Adrenal gland (tissue), 12 donors: Measurements from ENCODE around the gene CXCR5. TPM values are rescaled to one million over a fixed set of nuclear protein-coding genes. Genes with fewer than 3 reads are reported as not detected.
A peak's percentile ranks its signal among the peaks of the same experiment; 100 is the strongest.
"Not testable (repeated sequence)": the region's sequence is repeated elsewhere in the genome, so short reads cannot be mapped to it uniquely, and the experiment has no call there.

ENCODE experiments used
- DNase-seq, 7 donors: peaks; one replicate each; pipeline ENCODE4 v3.0.0-alpha.2; 2019 to 2020
- H3K27ac ChIP-seq, 5 donors: fragments of 200-600 bp; sonication (generic) in 4 of 5; 1 replicate in 3 of 5; 2 replicates in 2 of 5; pipeline versions ENCODE4 v1.5.1 to v1.8.0; 2016 to 2020; ENCODE audit warnings: mild to moderate bottlenecking in 1 of 5
- H3K27me3 ChIP-seq: fragments of 200-600 bp; 2 replicates; pipeline ENCODE4 v1.8.0; 2021
- H3K36me3 ChIP-seq, 2 donors: fragments of 200-600 bp; replicated peaks in 1 of 2; 1 replicate in 1 of 2; 2 replicates in 1 of 2; pipeline versions ENCODE4 v1.5.1 to v1.8.0; 2018 to 2022
- H3K4me1 ChIP-seq, 2 donors: fragments of 200-600 bp; replicated peaks in 1 of 2; 1 replicate in 1 of 2; 2 replicates in 1 of 2; pipeline versions ENCODE4 v1.5.1 to v1.8.0; 2018 to 2021
- H3K4me3 ChIP-seq, 4 donors: fragments of 200-600 bp; sonication (generic) in 3 of 4; one replicate each; pipeline ENCODE4 v1.5.1; 2016 to 2018
- H3K9me3 ChIP-seq, 3 donors: fragments of 200-600 bp; sonication (generic) in 1 of 3; replicated peaks in 1 of 3; 1 replicate in 2 of 3; 2 replicates in 1 of 3; pipeline versions ENCODE4 v1.5.1 to v1.8.0; 2016 to 2021
- POLR2A ChIP-seq, 2 donors: fragments of 450-650 bp; IDR thresholded peaks; one replicate each; pipeline ENCODE4 v1.6.1; 2017; ENCODE audit warnings: antibody characterized with exemption in 2 of 2, mild to moderate bottlenecking in 2 of 2, moderate library complexity in 1 of 2
- WGBS, 4 donors: extraction: QIAGEN DNeasy Blood & Tissue Kit in 2 of 4; methylation state at CpG; one replicate each; pipeline versions ENCODE4 v1.1.5 to v1.1.7; 2013 to 2017; 5-methylcytosine and 5-hydroxymethylcytosine counted together
- intact Hi-C, 2 donors: fragments of 100-400 bp; cut with DNase I; formaldehyde crosslinking; loops; one replicate each; pipeline versions ENCODE4 v1.14.1 to v1.15.0; 2022 to 2023
- polyA plus RNA-seq, 3 donors: library from polyadenylated mRNA; stranded (reverse); fragments of 200-250 nt in 2 of 3; fragments of 350-450 nt in 1 of 3; fragmentation: Illumina TruSeq in 1 of 3; extraction: RNeasy Lipid Tissue Mini Kit (QIAGEN cat#74804) in 1 of 3; gene quantifications; one replicate each; pipeline ENCODE4 v1.2.3, GENCODE V29; 2013 to 2014
- total RNA-seq, 9 donors: library from RNA; depleted of rRNA in 4 of 9; stranded (reverse); fragments of >200 nt in 4 of 9; fragments of 120-200 nt in 1 of 9; fragmentation: NEBNext Ultra II Directional in 1 of 9; extraction: Animal tissue kit (Norgen Biotek cat#: 25700) in 1 of 9; gene quantifications; one replicate each; pipeline versions ENCODE4 v1.1.0 to v1.2.4, GENCODE V29; 2013 to 2023
- TF ChIP-seq, protein P1 (sequence below), 6 experiments: fragments of 450-650 bp in 4 of 6; fragments of 200-600 bp in 2 of 6; sonication (generic) in 1 of 6; IDR thresholded peaks; 1 replicate in 5 of 6; 2 replicates in 1 of 6; pipeline versions ENCODE4 v1.5.1 to v1.8.0; 2016 to 2021; ENCODE audit warnings: antibody characterized with exemption in 6 of 6, mild to moderate bottlenecking in 2 of 6, moderate library complexity in 1 of 6
- donor health status: healthy with polysubstance abuse.
- donor health status: Bipolar disorder and iron deficiency.
- donor health status: DM: yes; HTN: yes; CAD: no.
- donor health status: DM: no; HTN: no; CAD: no.
- donor health status: DM: no; HTN: no; CAD: no.
- donor health status: DM: yes; HTN: yes; CAD: no.

CXCR5 gene
- total and polyA plus RNA-seq, 12 donors: 0.04 to 0.27 (median 0.14) TPM; not detected in 6

- H3K4me3 ChIP-seq: no peak overlapping the region
- peaks cover 11 to 23% of the 10 kb centered on the region in 2 donors for H3K4me1 ChIP-seq
- WGBS, 4 donors: 75 to 84% (median 78%) methylated on average over 8 of the region's 8 CpGs
- no peaks in the 10 kb centered on the region for H3K36me3 ChIP-seq
- H3K27me3 ChIP-seq: no peaks in the 10 kb centered on the region
- no peak for TF ChIP-seq POLR2A (IDR thresholded peaks at IDR 0.05)
- TF ChIP-seq, protein P1, sequence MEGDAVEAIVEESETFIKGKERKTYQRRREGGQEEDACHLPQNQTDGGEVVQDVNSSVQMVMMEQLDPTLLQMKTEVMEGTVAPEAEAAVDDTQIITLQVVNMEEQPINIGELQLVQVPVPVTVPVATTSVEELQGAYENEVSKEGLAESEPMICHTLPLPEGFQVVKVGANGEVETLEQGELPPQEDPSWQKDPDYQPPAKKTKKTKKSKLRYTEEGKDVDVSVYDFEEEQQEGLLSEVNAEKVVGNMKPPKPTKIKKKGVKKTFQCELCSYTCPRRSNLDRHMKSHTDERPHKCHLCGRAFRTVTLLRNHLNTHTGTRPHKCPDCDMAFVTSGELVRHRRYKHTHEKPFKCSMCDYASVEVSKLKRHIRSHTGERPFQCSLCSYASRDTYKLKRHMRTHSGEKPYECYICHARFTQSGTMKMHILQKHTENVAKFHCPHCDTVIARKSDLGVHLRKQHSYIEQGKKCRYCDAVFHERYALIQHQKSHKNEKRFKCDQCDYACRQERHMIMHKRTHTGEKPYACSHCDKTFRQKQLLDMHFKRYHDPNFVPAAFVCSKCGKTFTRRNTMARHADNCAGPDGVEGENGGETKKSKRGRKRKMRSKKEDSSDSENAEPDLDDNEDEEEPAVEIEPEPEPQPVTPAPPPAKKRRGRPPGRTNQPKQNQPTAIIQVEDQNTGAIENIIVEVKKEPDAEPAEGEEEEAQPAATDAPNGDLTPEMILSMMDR (IDR thresholded peaks at IDR 0.05): no peak
- intact Hi-C loops: no loop called here
- H3K27ac ChIP-seq: peak overlapping the region in 2 of 5 donors; percentile 11 to 21
- no peak for DNase-seq
- H3K9me3 ChIP-seq: no peaks in the 10 kb centered on the region
These were observed 42.0 kb upstream of the CXCR5 start for GRCh38 chr11:118841469-118842242.

DNA sequence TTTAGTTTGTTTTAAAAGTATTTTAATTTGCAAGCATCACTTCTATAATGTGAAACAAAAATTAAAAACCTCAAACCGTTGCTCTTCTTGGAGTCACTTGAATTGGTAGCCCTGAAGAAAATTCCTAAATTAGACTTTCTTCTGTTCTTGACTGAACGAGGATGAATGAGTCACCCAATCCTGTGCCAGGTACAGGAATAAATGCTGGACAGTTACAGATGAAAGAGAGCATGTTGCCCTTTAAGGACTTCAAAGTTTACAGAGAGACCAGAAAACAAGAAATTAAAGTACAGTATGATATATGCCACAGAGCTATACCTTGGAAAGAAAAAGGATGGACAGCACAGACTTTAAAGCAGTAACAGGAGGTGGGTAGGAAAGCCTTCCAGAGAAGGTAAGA is 41.3 kb upstream of the CXCR5 start:
- WGBS, 4 donors: 20 to 28% (median 22%) methylated on average over 2 of the region's 2 CpGs
- intact Hi-C loops: no loop called here
- DNase-seq: peak; percentile 27 to 65 (median 40)
- no peak for TF ChIP-seq POLR2A (IDR thresholded peaks at IDR 0.05)
- TF ChIP-seq, protein P1 (IDR thresholded peaks at IDR 0.05): no peak
- H3K27ac ChIP-seq: peak overlapping the region in 2 of 5 donors; percentile 11 to 23
- no peaks in the 10 kb centered on the region for H3K36me3 ChIP-seq
- H3K9me3 ChIP-seq: no peaks in the 10 kb centered on the region
- H3K4me3 ChIP-seq: no peak overlapping the region
- peaks cover 11 to 23% of the 10 kb centered on the region in 2 donors for H3K4me1 ChIP-seq
- H3K27me3 ChIP-seq: no peaks in the 10 kb centered on the region

GRCh38 chr11:118842843-118843242 is 40.8 kb upstream of the CXCR5 start:
- WGBS, 4 donors: 66 to 79% (median 73%) methylated on average over 7 of the region's 7 CpGs
- intact Hi-C loops, H3K27me3 ChIP-seq, H3K9me3 ChIP-seq, DNase-seq, H3K4me3 ChIP-seq, H3K36me3 ChIP-seq: not testable (repeated sequence)
- Histone ChIP-seq H3K27ac (peak overlapping the region in 1 of 5 donors; percentile 23), H3K4me1 (peaks cover 11 to 23% of the 10 kb centered on the region in 2 donors)

DNA sequence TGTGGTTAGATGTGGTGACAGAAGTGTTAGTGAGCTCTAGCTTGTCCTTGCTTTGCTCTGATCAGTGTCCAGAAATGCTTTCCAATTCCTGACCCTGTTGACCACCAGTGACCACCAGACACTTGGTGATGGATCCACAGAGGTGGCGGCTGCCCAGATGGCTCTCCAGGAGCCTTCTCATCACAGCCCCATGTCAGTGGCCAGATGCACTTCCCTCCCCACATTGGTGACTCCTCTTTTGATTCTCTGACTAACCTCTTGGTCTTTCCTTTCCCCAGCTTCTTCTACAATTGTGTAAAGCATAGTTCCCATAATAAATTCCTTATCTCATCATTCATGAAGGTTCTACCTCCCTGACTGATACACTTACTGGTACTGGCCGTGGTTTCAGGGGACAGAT is 40.1 kb upstream of the CXCR5 start:
- no peak for DNase-seq
- TF ChIP-seq, protein P1 (IDR thresholded peaks at IDR 0.05): no peak
- Histone ChIP-seq H3K27me3 (no peaks in the 10 kb centered on the region), H3K9me3 (no peaks in the 10 kb centered on the region), H3K36me3 (no peaks in the 10 kb centered on the region), H3K27ac (no peak overlapping the region), H3K4me3 (no peak overlapping the region), H3K4me1 (peaks cover 11 to 21% of the 10 kb centered on the region in 2 donors)
- intact Hi-C loops: no loop called here
- WGBS, 4 donors: 86 to 92% (median 91%) methylated on average over 2 of the region's 2 CpGs

DNA sequence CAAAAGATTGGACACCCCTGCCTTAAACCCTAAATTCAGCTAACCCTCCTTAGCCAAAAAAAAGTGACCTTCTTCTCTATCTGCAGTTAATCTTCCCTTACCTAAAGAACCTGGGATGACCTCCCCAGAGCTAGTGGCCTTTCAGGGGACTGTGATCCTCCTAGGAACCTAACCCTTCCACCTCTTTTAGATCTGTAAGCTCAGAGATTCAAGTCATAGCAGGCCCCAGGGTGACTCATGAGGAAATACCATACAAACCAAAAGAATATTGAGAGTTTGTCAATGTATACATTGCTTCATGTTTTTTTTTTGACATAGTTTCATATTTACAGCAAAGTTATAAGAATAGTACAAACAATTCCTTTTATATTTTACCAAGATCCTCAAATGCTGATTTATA is 38.3 kb upstream of the CXCR5 start:
- intact Hi-C loops: no loop called here
- H3K9me3 ChIP-seq: no peaks in the 10 kb centered on the region
- no peak overlapping the region for H3K27ac ChIP-seq
- H3K36me3 ChIP-seq: no peaks in the 10 kb centered on the region
- TF ChIP-seq POLR2A (IDR thresholded peaks at IDR 0.05): no peak
- TF ChIP-seq, protein P1 (IDR thresholded peaks at IDR 0.05): no peak
- H3K4me3 ChIP-seq: no peak overlapping the region
- no peak for DNase-seq
- peaks cover 11 to 14% of the 10 kb centered on the region in 2 donors for H3K4me1 ChIP-seq
- H3K27me3 ChIP-seq: no peaks in the 10 kb centered on the region
